OCI-LY7 (cell line): ENCODE measurements around the gene PXDN.

Experiments
- EZH2phosphoT487 ChIP-seq: fragments of 200-600 bp; sonication (generic); IDR thresholded peaks from 2 replicates; pipeline ENCODE4 v1.6.1; 2018; ENCODE audit warnings: low read depth, borderline replicate concordance, mild to moderate bottlenecking, mixed run types, antibody characterized with exemption, low read length, moderate library complexity, mixed read lengths
- TF ChIP-seq, protein P1 (sequence below): fragments of 200-600 bp; sonication (generic); conservative IDR thresholded peaks from 2 replicates; pipeline ENCODE4 v1.5.1; 2014; ENCODE audit warnings: mild to moderate bottlenecking, antibody characterized with exemption, low read length, moderate library complexity, mixed read lengths

DNA sequence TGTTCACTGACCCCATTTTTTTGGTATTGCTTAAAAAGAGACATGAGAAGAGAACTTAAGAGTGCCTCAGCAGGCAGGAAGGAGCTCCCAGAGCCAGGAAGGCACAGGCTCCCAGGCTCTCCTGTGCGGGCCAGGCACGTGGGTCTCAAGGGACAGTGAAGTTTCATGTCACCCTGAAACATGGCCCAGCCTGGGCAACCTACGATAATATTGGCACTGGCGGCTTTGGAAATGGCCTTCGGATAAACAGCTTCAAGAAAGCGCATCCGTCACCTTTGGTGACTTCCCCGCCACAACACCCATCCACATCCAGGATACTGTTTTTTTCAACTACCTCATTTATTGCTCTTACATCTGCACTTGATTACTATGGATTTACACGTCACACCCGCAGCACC, 30.5 kb downstream of the PXDN start:
- TF ChIP-seq, protein P1, sequence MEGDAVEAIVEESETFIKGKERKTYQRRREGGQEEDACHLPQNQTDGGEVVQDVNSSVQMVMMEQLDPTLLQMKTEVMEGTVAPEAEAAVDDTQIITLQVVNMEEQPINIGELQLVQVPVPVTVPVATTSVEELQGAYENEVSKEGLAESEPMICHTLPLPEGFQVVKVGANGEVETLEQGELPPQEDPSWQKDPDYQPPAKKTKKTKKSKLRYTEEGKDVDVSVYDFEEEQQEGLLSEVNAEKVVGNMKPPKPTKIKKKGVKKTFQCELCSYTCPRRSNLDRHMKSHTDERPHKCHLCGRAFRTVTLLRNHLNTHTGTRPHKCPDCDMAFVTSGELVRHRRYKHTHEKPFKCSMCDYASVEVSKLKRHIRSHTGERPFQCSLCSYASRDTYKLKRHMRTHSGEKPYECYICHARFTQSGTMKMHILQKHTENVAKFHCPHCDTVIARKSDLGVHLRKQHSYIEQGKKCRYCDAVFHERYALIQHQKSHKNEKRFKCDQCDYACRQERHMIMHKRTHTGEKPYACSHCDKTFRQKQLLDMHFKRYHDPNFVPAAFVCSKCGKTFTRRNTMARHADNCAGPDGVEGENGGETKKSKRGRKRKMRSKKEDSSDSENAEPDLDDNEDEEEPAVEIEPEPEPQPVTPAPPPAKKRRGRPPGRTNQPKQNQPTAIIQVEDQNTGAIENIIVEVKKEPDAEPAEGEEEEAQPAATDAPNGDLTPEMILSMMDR: no peak
- no peak for TF ChIP-seq EZH2phosphoT487
